Mucosa of gallbladder (tissue), 1 donor: ENCODE measurements around the gene BMP3. TPM values are rescaled to one million over a fixed set of nuclear protein-coding genes. Genes with fewer than 3 reads are reported as not detected.

ENCODE experiments used
- DNase-seq: peaks from one replicate; pipeline ENCODE4 v3.0.0-alpha.2; 2020; ENCODE audit warnings: low spot score
- total RNA-seq: library from RNA; stranded (reverse); gene quantifications from one replicate; pipeline ENCODE4 v1.2.1, GENCODE V29; 2021
- donor health status: DM: no; HTN: no; CAD: no.

Gene BMP3
- total RNA-seq, 1 donor from 2014 or later: 0.32 TPM

GRCh38 chr4:81040012-81040659 lies 9.6 kb downstream of the BMP3 start:
- no peak for DNase-seq

- DNase-seq: no peak
Observed at GRCh38 chr4:81042578-81043365, 12.3 kb downstream of the BMP3 start.

GRCh38 chr4:81049330-81049729 lies 18.8 kb downstream of the BMP3 start:
- no peak for DNase-seq

- no peak for DNase-seq
Observed at GRCh38 chr4:81049907-81050306, 19.4 kb downstream of the BMP3 start.

- peak; percentile 75 for DNase-seq
Observed at GRCh38 chr4:81052119-81053068, 21.9 kb downstream of the BMP3 start.

GRCh38 chr4:81058621-81059020 lies 28.1 kb downstream of the BMP3 start:
- no peak for DNase-seq

- no peak for DNase-seq
Observed at GRCh38 chr4:81060587-81061343, 30.3 kb downstream of the BMP3 start.

- DNase-seq: no peak
Observed at GRCh38 chr4:81061344-81061730, 30.8 kb downstream of the BMP3 start.

- no peak for DNase-seq
Observed at GRCh38 chr4:81062001-81062400, 31.5 kb downstream of the BMP3 start.

- DNase-seq: no peak
Observed at GRCh38 chr4:81065446-81065845, 34.9 kb downstream of the BMP3 start.

- DNase-seq: peak; percentile 74
Observed at GRCh38 chr4:81069706-81070331, 39.3 kb downstream of the BMP3 start.

GRCh38 chr4:81071013-81071412 lies 40.5 kb downstream of the BMP3 start:
- no peak for DNase-seq

- DNase-seq: no peak
Observed at GRCh38 chr4:81081156-81081555, 50.6 kb downstream of the BMP3 start.

- no peak for DNase-seq
Observed at GRCh38 chr4:81084029-81084428, 53.5 kb downstream of the BMP3 start.

- no peak for DNase-seq
Observed at GRCh38 chr4:81084634-81085033, 54.1 kb downstream of the BMP3 start.

GRCh38 chr4:81085291-81085690 lies 54.8 kb downstream of the BMP3 start:
- DNase-seq: no peak

GRCh38 chr4:81085979-81086378 lies 55.5 kb downstream of the BMP3 start:
- no peak for DNase-seq

GRCh38 chr4:81093720-81094401 lies 63.4 kb downstream of the BMP3 start:
- no peak for DNase-seq

- no peak for DNase-seq
Observed at GRCh38 chr4:81095389-81095788, 64.9 kb downstream of the BMP3 start.

- no peak for DNase-seq
Observed at GRCh38 chr4:81096566-81096965, 66.1 kb downstream of the BMP3 start.
